ENCODE results near the gene TIMM44. TPM values are rescaled to one million over a fixed set of nuclear protein-coding genes. Genes with fewer than 3 reads are reported as not detected.

The TIMM44 gene
- total and polyA plus RNA-seq, 7 donors: 33.0 to 80.1 (median 72.4) TPM

DNA sequence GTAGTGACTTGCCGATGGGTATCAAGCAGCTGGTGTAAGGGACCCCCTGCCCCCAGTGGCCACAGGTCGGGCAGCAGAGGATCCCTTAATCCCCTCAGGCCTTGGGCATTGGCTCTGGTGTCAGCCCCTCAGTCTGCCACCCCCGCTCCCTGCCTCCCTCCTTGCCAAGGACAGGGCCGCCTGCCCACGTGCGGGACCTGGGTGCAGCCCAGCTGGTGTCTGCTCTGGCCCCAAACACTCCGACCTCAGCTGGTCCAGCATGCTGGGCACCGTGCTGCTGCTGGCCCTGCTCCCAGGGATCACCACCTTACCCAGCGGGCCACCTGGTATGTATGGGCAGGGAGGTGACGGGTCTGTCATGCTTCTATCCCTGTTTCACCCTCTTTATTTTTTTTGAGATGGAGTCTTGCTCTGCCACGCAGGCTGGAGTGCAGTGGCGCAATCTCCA lies 28.8 kb downstream of the TIMM44 start, which contains the start of gene TGFBR3L:
Gene TGFBR3L (plus strand): TSS at position 233 of the 448 bp plus-strand sequence.
- no peak within 1 kb of the TSS for H3K27ac ChIP-seq
- DNase-seq: no peak
- intact Hi-C loops (cut with DNase I): no loop called here
- H3K9me3 ChIP-seq: no peaks in the 10 kb centered on the region
- 40 to 73% methylated on average over 12 of the region's 12 CpGs for WGBS, 2 donors
- H3K4me1 ChIP-seq: peaks cover 0 to 39% (median 36%) of the 10 kb centered on the region in 4 donors
- peaks cover 38 to 52% (median 52%) of the 10 kb centered on the region in 3 donors for H3K27me3 ChIP-seq
- H3K36me3 ChIP-seq: peaks cover 34 to 40% (median 34%) of the 10 kb centered on the region in 4 donors
- H3K4me3 ChIP-seq: no peak within 1 kb of the TSS
- TF ChIP-seq EP300 (IDR thresholded peaks at IDR 0.05) (no peak), POLR2A (IDR thresholded peaks at IDR 0.05) (no peak), POLR2AphosphoS5 (IDR thresholded peaks at IDR 0.05) (peak in 1 of 4 donors; percentile 38)
- TF ChIP-seq, protein P1, sequence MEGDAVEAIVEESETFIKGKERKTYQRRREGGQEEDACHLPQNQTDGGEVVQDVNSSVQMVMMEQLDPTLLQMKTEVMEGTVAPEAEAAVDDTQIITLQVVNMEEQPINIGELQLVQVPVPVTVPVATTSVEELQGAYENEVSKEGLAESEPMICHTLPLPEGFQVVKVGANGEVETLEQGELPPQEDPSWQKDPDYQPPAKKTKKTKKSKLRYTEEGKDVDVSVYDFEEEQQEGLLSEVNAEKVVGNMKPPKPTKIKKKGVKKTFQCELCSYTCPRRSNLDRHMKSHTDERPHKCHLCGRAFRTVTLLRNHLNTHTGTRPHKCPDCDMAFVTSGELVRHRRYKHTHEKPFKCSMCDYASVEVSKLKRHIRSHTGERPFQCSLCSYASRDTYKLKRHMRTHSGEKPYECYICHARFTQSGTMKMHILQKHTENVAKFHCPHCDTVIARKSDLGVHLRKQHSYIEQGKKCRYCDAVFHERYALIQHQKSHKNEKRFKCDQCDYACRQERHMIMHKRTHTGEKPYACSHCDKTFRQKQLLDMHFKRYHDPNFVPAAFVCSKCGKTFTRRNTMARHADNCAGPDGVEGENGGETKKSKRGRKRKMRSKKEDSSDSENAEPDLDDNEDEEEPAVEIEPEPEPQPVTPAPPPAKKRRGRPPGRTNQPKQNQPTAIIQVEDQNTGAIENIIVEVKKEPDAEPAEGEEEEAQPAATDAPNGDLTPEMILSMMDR (IDR thresholded peaks at IDR 0.05): no peak

DNA sequence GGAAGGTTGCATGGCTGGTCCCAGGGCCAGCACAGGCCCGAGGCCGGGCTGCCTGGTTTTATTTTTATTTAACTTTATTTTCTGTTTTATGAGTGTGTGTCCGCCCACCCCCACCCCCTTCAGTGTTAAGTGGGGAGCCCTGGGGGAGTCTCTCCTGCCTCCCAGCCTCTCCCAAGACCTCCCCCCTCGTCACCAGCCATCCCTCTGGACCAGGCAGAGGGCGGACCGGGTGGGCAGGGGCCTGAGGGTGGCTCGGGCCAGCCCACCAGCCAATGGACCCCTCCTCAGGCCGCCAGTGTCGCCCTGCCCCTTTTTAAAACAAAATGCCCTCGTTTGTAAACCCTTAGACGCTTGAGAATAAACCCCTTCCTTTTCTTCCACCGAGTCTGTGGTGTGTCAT lies 29.4 kb downstream of the TIMM44 start:
- 43 to 72% methylated on average over 12 of the region's 12 CpGs for WGBS, 2 donors
- H3K27me3 ChIP-seq: peaks cover 38 to 50% (median 47%) of the 10 kb centered on the region in 3 donors
- intact Hi-C loops (cut with DNase I): no loop called here

DNA sequence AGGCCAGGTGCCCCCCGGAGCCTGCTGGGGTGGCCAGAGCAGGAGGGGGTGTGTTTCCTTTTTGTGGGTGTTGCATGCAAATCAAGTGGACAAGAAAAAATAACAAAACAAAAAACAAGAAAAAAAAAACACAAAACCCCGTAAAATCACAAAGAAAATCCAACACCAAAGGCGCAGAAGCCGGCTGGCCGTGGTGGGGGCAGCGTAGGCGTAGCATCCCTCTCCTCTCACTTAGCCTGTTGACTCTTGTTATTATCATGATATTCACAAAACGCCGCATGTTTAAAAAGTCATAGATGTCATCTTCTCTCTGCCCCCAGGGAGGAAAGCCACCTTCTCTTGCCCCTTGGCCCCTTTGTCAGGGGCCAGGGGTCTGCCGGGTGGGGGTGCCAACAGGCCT lies 29.8 kb downstream of the TIMM44 start:
- DNase-seq: no peak
- H3K27me3 ChIP-seq: peaks cover 33 to 46% (median 42%) of the 10 kb centered on the region in 3 donors
- TF ChIP-seq POLR2A (IDR thresholded peaks at IDR 0.05): no peak
- TF ChIP-seq POLR2AphosphoS5 (IDR thresholded peaks at IDR 0.05): no peak
- TF ChIP-seq, protein P1 (IDR thresholded peaks at IDR 0.05): no peak
- TF ChIP-seq EP300 (IDR thresholded peaks at IDR 0.05): no peak
- H3K36me3 ChIP-seq: peaks cover 35 to 49% (median 38%) of the 10 kb centered on the region in 4 donors
- no peaks in the 10 kb centered on the region for H3K9me3 ChIP-seq
- H3K27ac ChIP-seq: no peak overlapping the region
- H3K4me3 ChIP-seq: no peak overlapping the region
- intact Hi-C loops (cut with DNase I): no loop called here
- H3K4me1 ChIP-seq: peaks cover 0 to 29% (median 28%) of the 10 kb centered on the region in 4 donors
- 80 to 89% methylated on average over 10 of the region's 10 CpGs for WGBS, 2 donors

More for the DNA sequence above, 29.4 kb downstream of the TIMM44 start:
- no peak for TF ChIP-seq POLR2AphosphoS5 (IDR thresholded peaks at IDR 0.05)
- no peak for TF ChIP-seq POLR2A (IDR thresholded peaks at IDR 0.05)
- no peak for TF ChIP-seq EP300 (IDR thresholded peaks at IDR 0.05)
- TF ChIP-seq, protein P1 (IDR thresholded peaks at IDR 0.05): no peak
- Histone ChIP-seq H3K4me3 (no peak overlapping the region), H3K4me1 (peaks cover 0 to 34% (median 32%) of the 10 kb centered on the region in 4 donors), H3K9me3 (no peaks in the 10 kb centered on the region), H3K36me3 (peaks cover 35 to 45% (median 37%) of the 10 kb centered on the region in 4 donors), H3K27ac (no peak overlapping the region)
- no peak for DNase-seq

DNA sequence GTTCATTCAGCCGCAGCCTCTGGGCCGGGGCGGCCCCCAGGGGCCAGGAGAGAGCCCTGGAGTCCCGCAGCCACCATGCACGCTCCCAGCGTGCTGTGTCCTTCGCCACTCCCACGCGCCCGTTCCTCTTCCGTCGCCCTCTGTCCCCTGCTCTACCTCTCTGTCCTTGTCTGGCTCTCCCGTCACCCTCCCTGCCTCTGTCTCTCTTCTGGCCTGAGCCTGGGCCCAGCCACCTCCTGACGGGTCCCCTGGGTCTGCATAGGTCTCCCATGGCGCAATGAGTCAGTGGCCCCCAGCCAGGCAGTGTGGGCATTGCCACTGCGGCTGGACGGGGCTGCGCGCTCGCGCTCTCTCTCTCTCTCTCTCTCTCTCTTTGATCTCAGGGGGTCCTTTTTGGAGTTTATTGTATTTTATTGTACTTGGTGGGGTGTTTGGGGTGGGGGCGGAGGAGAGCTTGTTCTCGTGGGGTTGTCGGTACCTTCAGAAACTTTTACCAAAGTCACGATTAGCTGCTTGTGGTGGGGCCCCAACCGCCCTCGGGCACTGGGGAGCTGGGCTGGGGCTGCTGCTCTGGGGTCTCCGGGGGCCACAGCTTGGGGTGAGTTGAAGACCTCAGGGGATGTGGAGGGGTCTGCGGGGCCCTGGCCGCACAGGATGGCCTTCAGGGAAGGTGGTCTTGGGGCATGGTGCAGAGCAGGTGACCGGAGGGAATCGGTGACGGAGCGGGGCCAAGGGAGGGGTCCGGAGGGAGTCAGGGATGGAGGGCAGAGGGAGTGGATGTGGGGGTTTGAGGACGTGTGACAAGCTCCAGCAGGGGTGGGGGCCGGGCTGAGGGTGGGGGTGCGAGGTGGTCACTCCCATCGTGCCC lies 30.5 kb downstream of the TIMM44 start:
- Histone ChIP-seq H3K9me3 (no peaks in the 10 kb centered on the region), H3K4me1 (peaks cover 0 to 25% (median 23%) of the 10 kb centered on the region in 4 donors), H3K27me3 (peaks cover 27 to 39% (median 35%) of the 10 kb centered on the region in 3 donors), H3K27ac (no peak overlapping the region), H3K36me3 (peaks cover 35 to 52% (median 38%) of the 10 kb centered on the region in 4 donors), H3K4me3 (no peak overlapping the region)
- DNase-seq: no peak
- intact Hi-C loops (cut with DNase I): no loop called here
- 94 to 96% methylated on average over 39 of the region's 39 CpGs for WGBS, 2 donors
- TF ChIP-seq, protein P1 (IDR thresholded peaks at IDR 0.05): no peak
- TF ChIP-seq POLR2A (IDR thresholded peaks at IDR 0.05): no peak
- TF ChIP-seq POLR2AphosphoS5 (IDR thresholded peaks at IDR 0.05): no peak
- TF ChIP-seq EP300 (IDR thresholded peaks at IDR 0.05): no peak

All from sigmoid colon (tissue), 7 donors.